ENCODE data around the gene PRRX2. TPM values are rescaled to one million over a fixed set of nuclear protein-coding genes. Genes with fewer than 3 reads are reported as not detected.
A peak's percentile ranks its signal among the peaks of the same experiment; 100 is the strongest.

PRRX2 gene
- total RNA-seq, 1 donor from 2014 or later: 112 TPM

GRCh38 chr9:129697656-129698253 is 32.3 kb downstream of the PRRX2 start:
- H3K27ac ChIP-seq: peak overlapping the region; percentile 94 to 97
- H3K9me3 ChIP-seq: no peaks in the 10 kb centered on the region
- TF ChIP-seq CTCF (IDR thresholded peaks at IDR 0.05): no peak
- peaks cover 31 to 51% of the 10 kb centered on the region in 2 donors for H3K4me1 ChIP-seq
- intact Hi-C loops (cut with DNase I): loop anchor here (2.0 kb wide), 2 partner anchors 17 to 31 kb away; no protein-coding TSS in a partner anchor
- H3K4me3 ChIP-seq: peak overlapping the region; percentile 47 to 51
- H3K36me3 ChIP-seq: no peaks in the 10 kb centered on the region
- peak in 1 of 2 donors; percentile 91 for DNase-seq (ENCODE audit: low spot score in 2 of 2)
- H3K27me3 ChIP-seq: no peaks in the 10 kb centered on the region

DNA sequence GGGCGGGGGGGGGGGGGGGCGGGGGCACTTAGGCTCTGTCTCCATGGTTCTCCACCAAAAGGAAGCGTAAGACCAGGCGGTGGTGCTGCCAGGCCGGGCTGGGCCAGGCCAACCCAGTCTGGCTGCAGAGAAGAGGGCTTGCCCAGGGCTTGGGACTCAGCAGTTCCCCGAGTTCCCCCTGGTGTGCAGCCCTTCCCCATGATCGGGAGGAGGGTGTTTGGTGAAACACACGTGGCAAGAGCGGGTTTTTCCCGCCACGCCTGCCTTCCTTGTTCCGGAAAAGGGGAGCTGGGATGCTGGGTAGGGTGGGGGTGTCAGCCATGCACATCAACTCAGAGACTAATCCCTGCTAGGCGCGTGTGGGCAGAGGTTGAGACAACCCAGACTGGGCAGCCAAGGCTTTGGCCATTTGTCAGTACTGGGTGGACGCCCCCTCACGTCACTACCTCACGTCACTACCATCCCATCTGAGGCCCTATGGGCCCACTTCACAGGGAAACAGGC is 32.9 kb downstream of the PRRX2 start:
- H3K36me3 ChIP-seq: no peaks in the 10 kb centered on the region
- H3K4me3 ChIP-seq: peak overlapping the region; percentile 47 to 51
- TF ChIP-seq CTCF (IDR thresholded peaks at IDR 0.05): no peak
- intact Hi-C loops (cut with DNase I): loop anchor here (2.0 kb wide), 1 partner anchor 16 kb away; no protein-coding TSS in a partner anchor
- H3K4me1 ChIP-seq: peaks cover 36 to 56% of the 10 kb centered on the region in 2 donors
- peak; percentile 63 to 91 for DNase-seq (ENCODE audit: low spot score in 2 of 2)
- H3K27me3 ChIP-seq: no peaks in the 10 kb centered on the region
- peak overlapping the region; percentile 94 to 97 for H3K27ac ChIP-seq
- H3K9me3 ChIP-seq: no peaks in the 10 kb centered on the region

DNA sequence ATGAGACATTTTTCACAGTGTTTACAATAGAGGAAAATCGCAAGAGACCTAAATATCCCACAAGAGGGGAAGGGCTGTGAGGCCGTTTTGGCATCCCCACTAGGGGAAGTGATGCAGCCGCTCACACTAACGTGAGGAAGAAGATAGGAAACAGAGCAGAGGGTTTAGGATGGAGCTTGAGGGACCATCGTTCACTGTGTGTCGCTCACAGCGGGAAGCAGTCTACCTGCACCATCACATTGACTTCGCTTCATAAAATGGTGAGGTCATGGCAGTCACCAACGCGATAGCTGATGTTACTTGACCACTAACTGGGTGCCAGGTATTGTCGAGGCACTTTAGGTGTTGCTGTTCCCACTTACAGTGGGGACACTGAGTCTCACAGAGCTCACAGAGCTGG is 35.6 kb downstream of the PRRX2 start:
- intact Hi-C loops (cut with DNase I): loop anchor here (5.0 kb wide), 1 partner anchor 219 kb away; no protein-coding TSS in a partner anchor
- Histone ChIP-seq H3K4me1 (peaks cover 27 to 50% of the 10 kb centered on the region in 2 donors), H3K9me3 (no peaks in the 10 kb centered on the region), H3K36me3 (no peaks in the 10 kb centered on the region), H3K4me3 (no peak overlapping the region), H3K27me3 (no peaks in the 10 kb centered on the region), H3K27ac (peak overlapping the region; percentile 95 to 97)
- no peak for TF ChIP-seq CTCF (IDR thresholded peaks at IDR 0.05)
- DNase-seq (ENCODE audit: low spot score in 2 of 2): no peak

GRCh38 chr9:129701549-129701948 is 36.1 kb downstream of the PRRX2 start:
- no peak for DNase-seq (ENCODE audit: low spot score in 2 of 2)
- H3K9me3 ChIP-seq: no peaks in the 10 kb centered on the region
- no peak for TF ChIP-seq CTCF (IDR thresholded peaks at IDR 0.05)
- peaks cover 23 to 45% of the 10 kb centered on the region in 2 donors for H3K4me1 ChIP-seq
- no peaks in the 10 kb centered on the region for H3K27me3 ChIP-seq
- no peaks in the 10 kb centered on the region for H3K36me3 ChIP-seq
- peak overlapping the region; percentile 95 to 97 for H3K27ac ChIP-seq
- intact Hi-C loops (cut with DNase I): loop anchor here (5.0 kb wide), 1 partner anchor 219 kb away; no protein-coding TSS in a partner anchor
- no peak overlapping the region for H3K4me3 ChIP-seq

- intact Hi-C loops (cut with DNase I): loop anchor here (5.0 kb wide), 1 partner anchor 221 kb away; no protein-coding TSS in a partner anchor
- Histone ChIP-seq H3K9me3 (no peaks in the 10 kb centered on the region), H3K36me3 (no peaks in the 10 kb centered on the region), H3K27me3 (no peaks in the 10 kb centered on the region), H3K4me1 (peaks cover 19 to 40% of the 10 kb centered on the region in 2 donors), H3K27ac (peak overlapping the region; percentile 95 to 97), H3K4me3 (peak overlapping the region in 1 of 2 donors; percentile 36)
- peak in 1 of 2 donors; percentile 85 for DNase-seq (ENCODE audit: low spot score in 2 of 2)
- no peak for TF ChIP-seq CTCF (IDR thresholded peaks at IDR 0.05)
These were observed 37.4 kb downstream of the PRRX2 start for GRCh38 chr9:129702589-129703520.
